GM21737 (cell line): ENCODE data around the gene PHKG2.
A peak's percentile ranks its signal among the peaks of the same experiment; 100 is the strongest.

Source experiments
- ATAC-seq: cut with Tn5 transposase; IDR thresholded peaks from one replicate; pipeline ENCODE4 v1.9.1; 2021; ENCODE audit warnings: mild to moderate bottlenecking, moderate library complexity; ENCODE audit not compliant: unreplicated experiment

PHKG2 gene

GRCh38 chr16:30773826-30774225, 25.6 kb downstream of the PHKG2 start:
- ATAC-seq: no peak

- no peak for ATAC-seq
Measured at GRCh38 chr16:30774367-30775130, 26.3 kb downstream of the PHKG2 start.

- no peak for ATAC-seq
Measured at GRCh38 chr16:30775131-30775391, 26.8 kb downstream of the PHKG2 start.

GRCh38 chr16:30775392-30776188, 27.4 kb downstream of the PHKG2 start:
- peak; percentile 59 for ATAC-seq

DNA sequence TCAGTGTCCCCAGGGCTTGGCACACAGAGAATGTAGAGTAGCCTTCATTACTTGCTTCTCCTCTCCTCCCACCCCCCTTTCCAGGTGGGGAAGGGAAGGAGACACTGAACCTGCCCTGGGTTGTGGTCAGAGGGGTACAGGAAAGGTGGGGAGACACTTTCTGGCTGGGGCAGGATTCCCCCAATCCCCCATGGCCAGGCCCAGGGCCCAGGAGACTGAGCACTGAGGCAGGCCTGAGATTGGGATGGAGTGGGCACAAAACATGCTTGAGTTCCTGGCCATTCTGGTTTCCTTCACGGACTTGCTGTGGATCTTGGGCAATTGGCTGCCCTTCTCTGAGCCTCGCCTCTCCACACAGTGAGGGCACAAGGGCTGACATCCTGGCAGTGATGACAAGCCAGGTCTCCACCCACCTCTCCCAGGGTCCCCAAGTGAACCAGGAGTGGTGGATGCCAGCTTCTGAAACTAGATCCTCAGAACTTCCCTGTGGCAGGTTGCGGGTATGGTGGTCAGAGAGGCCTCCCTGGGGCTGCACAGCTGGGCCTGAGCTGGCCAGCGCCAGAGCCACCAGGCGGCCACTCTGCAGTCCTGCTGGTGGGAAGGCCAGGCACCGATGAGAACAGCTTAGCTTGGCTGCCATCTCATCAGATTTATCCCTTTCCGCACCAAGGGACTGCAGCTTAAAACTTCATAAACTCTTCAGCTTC, 29.5 kb downstream of the PHKG2 start:
- no peak for ATAC-seq

GRCh38 chr16:30778549-30779244, 30.5 kb downstream of the PHKG2 start:
- no peak for ATAC-seq

GRCh38 chr16:30779596-30779995, 31.4 kb downstream of the PHKG2 start:
- ATAC-seq: no peak

DNA sequence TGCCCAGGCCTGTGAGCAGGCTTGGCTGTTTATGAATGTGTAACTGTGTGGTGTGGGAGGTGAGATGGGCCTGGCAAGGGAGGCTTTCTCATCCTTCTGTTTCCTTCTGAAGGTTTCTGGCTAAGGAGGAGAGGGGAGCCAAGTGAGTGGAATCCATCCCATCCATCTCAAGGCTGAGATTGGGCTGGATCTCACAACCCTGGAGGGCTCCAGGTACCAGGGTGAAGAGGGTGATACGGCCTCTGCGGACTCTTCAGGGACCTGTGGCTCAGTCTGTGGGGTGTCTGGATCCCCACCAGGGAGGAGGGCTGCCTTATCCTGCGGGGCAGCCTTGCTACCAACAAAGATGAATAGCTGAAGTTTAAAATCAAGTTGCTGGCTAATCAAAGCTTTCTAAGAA, 31.8 kb downstream of the PHKG2 start:
- no peak for ATAC-seq

DNA sequence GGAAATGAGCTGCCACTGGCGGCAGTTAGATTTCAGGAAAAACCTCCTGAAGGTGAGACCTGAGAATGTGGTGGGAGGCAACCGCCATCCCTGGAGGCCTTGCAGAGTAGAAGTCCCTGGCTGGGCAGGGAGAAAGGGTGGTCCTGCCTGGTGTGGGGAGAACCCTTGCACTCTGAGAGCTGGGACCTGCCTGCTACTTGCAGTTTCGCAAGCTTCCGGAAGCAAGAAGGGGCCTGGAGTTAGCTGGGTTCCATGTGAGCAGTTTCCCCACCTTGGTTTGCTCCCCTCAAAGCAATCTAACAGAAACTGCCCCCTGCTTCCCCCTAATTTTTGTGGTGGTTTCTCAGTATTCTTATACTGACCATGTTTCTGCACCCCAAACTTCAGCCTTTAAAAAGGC, 32.3 kb downstream of the PHKG2 start:
- no peak for ATAC-seq

GRCh38 chr16:30782486-30783279, 34.5 kb downstream of the PHKG2 start:
- ATAC-seq: no peak

GRCh38 chr16:30783280-30784109, 35.3 kb downstream of the PHKG2 start:
- no peak for ATAC-seq

GRCh38 chr16:30784215-30784614, 36.0 kb downstream of the PHKG2 start:
- no peak for ATAC-seq

DNA sequence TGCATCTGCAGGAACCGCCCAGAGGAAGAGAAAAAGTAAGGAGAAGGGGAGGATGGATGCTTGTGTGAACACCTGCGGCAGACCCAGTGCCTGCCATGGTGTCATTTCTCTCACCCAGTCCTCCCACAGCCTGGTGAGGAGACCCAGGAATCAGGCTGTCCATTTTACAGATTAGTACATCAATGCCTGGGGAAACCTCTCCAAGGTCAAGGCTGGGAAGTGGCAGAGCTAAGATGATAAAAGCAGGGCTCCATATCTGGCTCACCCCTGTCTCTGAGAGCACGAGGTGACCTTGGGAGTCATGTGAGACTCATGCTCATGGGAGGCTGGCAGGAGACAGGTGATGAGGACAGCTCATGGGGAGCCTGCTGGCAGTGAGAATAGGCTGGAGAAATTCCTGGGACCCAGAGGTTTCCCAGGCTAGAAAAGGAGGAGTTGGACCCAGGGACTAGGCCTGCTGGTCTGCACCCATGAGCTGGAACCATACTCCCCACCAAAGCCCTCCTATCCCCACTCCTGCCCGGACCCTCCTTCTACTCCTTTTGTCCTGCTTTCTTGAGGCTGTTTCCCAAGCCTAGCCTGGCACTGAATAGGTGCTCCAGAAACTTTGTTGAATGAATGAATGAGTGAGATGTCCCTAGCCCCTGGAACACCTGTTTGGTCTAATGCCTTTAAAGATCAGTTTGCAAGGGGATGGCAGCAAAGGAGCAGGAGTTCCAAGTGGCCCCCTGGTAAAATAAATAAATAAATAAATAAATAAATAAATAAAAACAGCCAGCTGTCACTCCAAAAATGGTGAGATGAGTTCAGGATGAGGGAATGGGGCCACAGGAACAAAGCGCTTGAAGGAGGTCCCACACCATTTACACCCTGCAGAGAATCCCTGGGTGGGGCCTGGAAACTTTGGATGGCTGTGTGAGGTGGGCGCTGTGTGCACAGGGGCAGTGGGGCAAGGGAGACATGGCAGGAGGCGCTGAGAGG, 37.2 kb downstream of the PHKG2 start:
- ATAC-seq: no peak

DNA sequence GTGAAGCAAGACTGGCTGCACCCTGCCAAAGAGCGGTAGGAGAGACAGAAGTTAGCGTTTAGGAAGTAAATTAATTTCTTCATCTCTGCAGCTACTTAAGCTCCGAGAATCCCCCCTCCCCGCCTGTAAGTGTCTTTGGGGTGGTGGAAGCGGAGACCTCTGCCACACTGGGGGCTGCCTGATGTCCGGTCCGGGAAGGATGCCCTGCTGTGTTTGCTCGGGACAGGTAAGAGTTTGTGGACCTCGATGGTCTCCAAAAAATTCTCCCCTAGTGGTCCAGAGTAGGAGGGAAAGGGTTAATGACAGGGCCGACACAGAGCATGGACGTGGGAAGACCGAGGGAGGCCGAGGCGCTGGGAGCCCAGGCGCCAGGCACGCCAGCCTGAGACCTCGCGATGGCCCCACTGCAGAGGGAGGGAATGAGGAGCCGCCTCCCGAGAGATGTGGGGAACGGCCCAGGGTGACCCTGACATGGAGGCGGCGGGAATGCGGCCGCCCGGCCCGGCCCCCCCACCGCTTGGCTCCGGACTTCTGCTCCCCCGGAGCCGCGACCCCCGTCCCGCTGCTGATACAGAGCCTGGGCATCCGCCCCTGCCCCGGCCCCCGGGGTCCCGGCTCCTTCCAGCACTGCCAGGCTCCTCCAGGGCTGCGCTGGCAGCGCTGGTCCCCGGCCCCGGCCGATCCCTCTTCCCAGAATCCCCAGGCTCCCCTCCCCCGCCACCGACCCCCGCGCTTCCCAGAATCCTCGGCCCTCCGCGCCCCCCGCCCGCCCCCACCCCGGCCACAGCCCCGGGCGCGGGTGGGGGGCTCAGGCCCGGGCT, 38.1 kb downstream of the PHKG2 start:
- no peak for ATAC-seq

GRCh38 chr16:30786936-30787612, 38.8 kb downstream of the PHKG2 start, which contains the start of gene ZNF629:
ZNF629 (minus strand) TSS chr16:30787205; CDS start chr16:30784482, 2,723 bp downstream.
- no peak for ATAC-seq

DNA sequence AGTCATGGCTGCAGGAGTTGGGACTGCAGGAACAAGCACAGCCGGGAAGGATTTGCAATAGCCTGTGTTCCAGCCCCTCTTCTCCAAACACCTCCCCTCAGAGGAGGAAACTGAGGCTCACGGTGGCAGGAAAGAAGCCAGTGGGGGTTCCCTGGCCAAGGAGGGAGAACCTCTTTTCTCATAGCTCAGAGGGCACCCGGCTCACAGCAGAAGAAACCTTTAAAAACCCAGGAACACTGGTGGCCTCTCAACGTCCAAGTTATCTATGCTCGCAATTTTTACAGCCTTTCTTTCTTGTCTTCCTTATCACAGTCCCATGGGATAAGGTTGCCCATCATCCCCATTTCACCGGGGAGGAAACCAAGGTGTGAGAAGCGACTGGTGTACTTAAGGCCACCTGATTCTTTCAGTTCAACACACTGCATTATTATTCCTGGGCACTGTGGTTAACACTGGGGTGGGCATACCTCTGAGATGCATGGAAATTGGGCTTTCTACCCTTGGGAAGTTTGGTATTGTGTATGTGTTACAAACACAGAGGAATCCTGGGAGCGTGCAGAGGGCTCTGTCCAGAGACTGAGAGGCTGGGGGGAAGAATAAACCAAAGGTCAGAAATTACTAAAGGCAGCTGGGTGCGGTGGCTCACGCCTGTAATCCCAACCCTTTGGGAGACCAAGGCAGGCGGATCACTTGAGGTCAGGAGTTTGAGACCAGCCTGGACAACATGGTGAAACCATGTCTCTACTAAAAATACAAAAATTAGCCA, 39.6 kb downstream of the PHKG2 start:
- no peak for ATAC-seq
